Transverse colon (tissue), 4 donors: ENCODE results near the gene MPRIP. TPM values are rescaled to one million over a fixed set of nuclear protein-coding genes. Genes with fewer than 3 reads are reported as not detected.

Experiments used
- DNase-seq: peaks from one replicate; pipeline ENCODE4 v3.0.0-alpha.2; 2019
- H3K27ac ChIP-seq, 4 donors: fragments of 200-600 bp; sonication (generic); 2 replicates each; pipeline ENCODE4 v1.5.1; 2016 to 2018; ENCODE audit warnings: inconsistent platforms in 4 of 4
- H3K27me3 ChIP-seq: fragments of 200-600 bp; sonication (generic); 2 replicates; pipeline ENCODE4 v1.5.1; 2017; ENCODE audit warnings: inconsistent platforms
- H3K36me3 ChIP-seq, 4 donors: fragments of 200-600 bp; sonication (generic); 2 replicates each; pipeline ENCODE4 v1.5.1; 2017 to 2019; ENCODE audit warnings: inconsistent platforms in 4 of 4
- H3K4me1 ChIP-seq, 4 donors: fragments of 200-600 bp; sonication (generic); 2 replicates each; pipeline ENCODE4 v1.5.1; 2017 to 2020; ENCODE audit warnings: inconsistent platforms in 4 of 4
- H3K4me3 ChIP-seq, 4 donors: fragments of 200-600 bp; sonication (generic); 1 replicate in 1 of 4; 2 replicates in 3 of 4; pipeline versions ENCODE4 v1.5.1 to v1.6.1; 2017 to 2019; ENCODE audit warnings: inconsistent platforms in 4 of 4
- H3K9me3 ChIP-seq, 2 donors: fragments of 200-600 bp; sonication (generic); 2 replicates each; pipeline ENCODE4 v1.5.1; 2017 to 2019; ENCODE audit warnings: inconsistent platforms in 2 of 2
- EP300 ChIP-seq: sonication (generic); formaldehyde crosslinking; IDR thresholded peaks from one replicate; pipeline ENCODE4 v1.6.1; 2017; ENCODE audit warnings: antibody characterized with exemption, low read depth
- POLR2A ChIP-seq: fragments of 450-650 bp; IDR thresholded peaks from one replicate; pipeline ENCODE4 v1.6.1; 2016; ENCODE audit warnings: antibody characterized with exemption, mild to moderate bottlenecking, moderate library complexity
- POLR2AphosphoS5 ChIP-seq, 3 donors: sonication (generic); formaldehyde crosslinking; IDR thresholded peaks; one replicate each; pipeline ENCODE4 v1.6.1; 2016; ENCODE audit warnings: antibody characterized with exemption in 3 of 3
- WGBS, 2 donors: methylation state at CpG; one replicate each; pipeline ENCODE4 v1.1.5; 2018; ENCODE audit warnings: low coverage in 1 of 2; 5-methylcytosine and 5-hydroxymethylcytosine counted together
- in situ Hi-C, 4 donors: fragments of 200-750 bp; cut with MboI; loops; one replicate each; pipeline versions ENCODE4 v1.15.0 to v1.15.1; 2017; ENCODE audit warnings: low sequenced_read_pairs in 3 of 4, low pct_ligation_motif_present in 1 of 4, low pct_unique_long_range_greater_than_20kb in 1 of 4
- intact Hi-C: fragments of 100-400 bp; cut with DNase I; formaldehyde crosslinking; loops from one replicate; pipeline ENCODE4 v1.15.1; 2023; ENCODE audit warnings: low total_unique reads
- total RNA-seq, 4 donors: library from RNA; depleted of rRNA; stranded (reverse); fragments of >200 nt; gene quantifications; one replicate each; pipeline ENCODE4 v1.1.0, GENCODE V29; 2016
- TF ChIP-seq, protein P1 (sequence below), 5 experiments: fragments of 200-600 bp in 3 of 5; fragments of 450-650 bp in 2 of 5; sonication (generic) in 3 of 5; IDR thresholded peaks; 1 replicate in 2 of 5; 2 replicates in 3 of 5; pipeline ENCODE4 v1.5.1; 2016 to 2017; ENCODE audit warnings: antibody characterized with exemption in 5 of 5, inconsistent platforms in 3 of 5, mild to moderate bottlenecking in 2 of 5, moderate library complexity in 1 of 5

The MPRIP gene
- total RNA-seq, 4 donors from 2014 or later, result 124 to 368 (median 158) TPM

- Histone ChIP-seq H3K4me1 (no peaks in the 10 kb centered on the region), H3K36me3 (peaks cover 0 to 62% (median 23%) of the 10 kb centered on the region in 4 donors), H3K9me3 (no peaks in the 10 kb centered on the region), H3K4me3 (no peak overlapping the region), H3K27me3 (no peaks in the 10 kb centered on the region), H3K27ac (no peak overlapping the region)
- TF ChIP-seq POLR2A, result no peak
- 95% methylated on average over 14 of the region's 14 CpGs; no CpG with 5 or more reads in 1 of the 2 donors for WGBS, 2 donors
- intact Hi-C loops, result no loop called here
- in situ Hi-C loops, result no loop called here
- DNase-seq, result no peak
Observed at GRCh38 chr17:17173921-17174320, 131.7 kb downstream of the MPRIP start.

GRCh38 chr17:17175340-17175739 is 133.1 kb downstream of the MPRIP start:
- no peak for DNase-seq
- Histone ChIP-seq H3K27ac (no peak overlapping the region), H3K4me3 (no peak overlapping the region), H3K36me3 (peaks cover 0 to 72% (median 29%) of the 10 kb centered on the region in 4 donors), H3K9me3 (no peaks in the 10 kb centered on the region), H3K4me1 (no peaks in the 10 kb centered on the region), H3K27me3 (no peaks in the 10 kb centered on the region)
- intact Hi-C loops (no loop called here), in situ Hi-C loops (no loop called here)
- WGBS, 2 donors, result 88 to 90% methylated on average over 2 to 8 of the region's 8 CpGs
- TF ChIP-seq EP300 (no peak), POLR2AphosphoS5 (IDR thresholded peaks at IDR 0.05) (no peak), POLR2A (no peak)
- TF ChIP-seq, protein P1, sequence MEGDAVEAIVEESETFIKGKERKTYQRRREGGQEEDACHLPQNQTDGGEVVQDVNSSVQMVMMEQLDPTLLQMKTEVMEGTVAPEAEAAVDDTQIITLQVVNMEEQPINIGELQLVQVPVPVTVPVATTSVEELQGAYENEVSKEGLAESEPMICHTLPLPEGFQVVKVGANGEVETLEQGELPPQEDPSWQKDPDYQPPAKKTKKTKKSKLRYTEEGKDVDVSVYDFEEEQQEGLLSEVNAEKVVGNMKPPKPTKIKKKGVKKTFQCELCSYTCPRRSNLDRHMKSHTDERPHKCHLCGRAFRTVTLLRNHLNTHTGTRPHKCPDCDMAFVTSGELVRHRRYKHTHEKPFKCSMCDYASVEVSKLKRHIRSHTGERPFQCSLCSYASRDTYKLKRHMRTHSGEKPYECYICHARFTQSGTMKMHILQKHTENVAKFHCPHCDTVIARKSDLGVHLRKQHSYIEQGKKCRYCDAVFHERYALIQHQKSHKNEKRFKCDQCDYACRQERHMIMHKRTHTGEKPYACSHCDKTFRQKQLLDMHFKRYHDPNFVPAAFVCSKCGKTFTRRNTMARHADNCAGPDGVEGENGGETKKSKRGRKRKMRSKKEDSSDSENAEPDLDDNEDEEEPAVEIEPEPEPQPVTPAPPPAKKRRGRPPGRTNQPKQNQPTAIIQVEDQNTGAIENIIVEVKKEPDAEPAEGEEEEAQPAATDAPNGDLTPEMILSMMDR (IDR thresholded peaks at IDR 0.05), result no peak

- Histone ChIP-seq H3K4me1 (no peaks in the 10 kb centered on the region), H3K4me3 (no peak overlapping the region), H3K27ac (no peak overlapping the region), H3K9me3 (no peaks in the 10 kb centered on the region), H3K36me3 (peaks cover 0 to 78% (median 31%) of the 10 kb centered on the region in 4 donors), H3K27me3 (no peaks in the 10 kb centered on the region)
- no peak for DNase-seq
- TF ChIP-seq, protein P1 (IDR thresholded peaks at IDR 0.05), result no peak
- TF ChIP-seq EP300 (no peak), POLR2A (no peak), POLR2AphosphoS5 (IDR thresholded peaks at IDR 0.05) (no peak)
- in situ Hi-C loops (no loop called here), intact Hi-C loops (no loop called here)
- 81% methylated on average over 12 of the region's 12 CpGs; no CpG with 5 or more reads in 1 of the 2 donors for WGBS, 2 donors
Observed at GRCh38 chr17:17175917-17176316, 133.7 kb downstream of the MPRIP start.

GRCh38 chr17:17176341-17176740 is 134.1 kb downstream of the MPRIP start:
- no peak for DNase-seq
- H3K4me1 ChIP-seq, result no peaks in the 10 kb centered on the region
- intact Hi-C loops (no loop called here), in situ Hi-C loops (no loop called here)
- WGBS, 2 donors, result 80 to 96% methylated on average over 2 to 12 of the region's 12 CpGs
- H3K4me3 ChIP-seq, result no peak overlapping the region
- no peak overlapping the region for H3K27ac ChIP-seq
- no peaks in the 10 kb centered on the region for H3K27me3 ChIP-seq
- TF ChIP-seq, protein P1 (IDR thresholded peaks at IDR 0.05), result no peak
- TF ChIP-seq EP300, result no peak
- no peak for TF ChIP-seq POLR2A
- TF ChIP-seq POLR2AphosphoS5 (IDR thresholded peaks at IDR 0.05), result no peak
- H3K9me3 ChIP-seq, result no peaks in the 10 kb centered on the region
- peaks cover 0 to 81% (median 32%) of the 10 kb centered on the region in 4 donors for H3K36me3 ChIP-seq

DNA sequence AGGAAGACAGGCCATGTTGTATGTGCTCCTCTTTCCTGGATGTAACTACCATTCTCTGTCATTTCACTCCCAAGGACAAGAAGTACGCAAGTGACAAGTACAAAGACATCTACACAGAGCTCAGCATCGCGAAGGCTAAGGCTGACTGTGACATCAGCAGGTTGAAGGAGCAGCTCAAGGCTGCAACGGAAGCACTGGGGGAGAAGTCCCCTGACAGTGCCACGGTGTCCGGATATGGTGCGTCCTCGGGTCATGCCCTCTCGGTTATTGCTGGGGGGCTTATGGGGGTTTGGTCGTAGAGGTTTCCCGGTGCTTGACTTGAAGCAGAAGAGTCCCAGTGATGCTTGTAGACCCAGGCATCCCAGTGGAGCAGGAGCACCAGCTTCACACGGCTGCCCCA is 134.9 kb downstream of the MPRIP start:
- intact Hi-C loops (no loop called here), in situ Hi-C loops (no loop called here)
- DNase-seq, result no peak
- H3K27ac ChIP-seq, result no peak overlapping the region
- no peaks in the 10 kb centered on the region for H3K4me1 ChIP-seq
- WGBS, 2 donors, result 94% methylated on average over 12 of the region's 12 CpGs; no CpG with 5 or more reads in 1 of the 2 donors
- H3K9me3 ChIP-seq, result no peaks in the 10 kb centered on the region
- TF ChIP-seq EP300 (no peak), POLR2A (no peak), POLR2AphosphoS5 (IDR thresholded peaks at IDR 0.05) (no peak)
- TF ChIP-seq, protein P1 (IDR thresholded peaks at IDR 0.05), result no peak
- no peak overlapping the region for H3K4me3 ChIP-seq
- H3K27me3 ChIP-seq, result no peaks in the 10 kb centered on the region
- peaks cover 0 to 73% (median 32%) of the 10 kb centered on the region in 4 donors for H3K36me3 ChIP-seq
